HG03378 (cell line): ENCODE data around the gene ADAM12.

Experiments
- ATAC-seq: cut with Tn5 transposase; IDR thresholded peaks from one replicate; pipeline ENCODE4 v1.9.1; 2021; ENCODE audit warnings: mild to moderate bottlenecking, moderate library complexity; ENCODE audit not compliant: unreplicated experiment

ADAM12 gene

DNA sequence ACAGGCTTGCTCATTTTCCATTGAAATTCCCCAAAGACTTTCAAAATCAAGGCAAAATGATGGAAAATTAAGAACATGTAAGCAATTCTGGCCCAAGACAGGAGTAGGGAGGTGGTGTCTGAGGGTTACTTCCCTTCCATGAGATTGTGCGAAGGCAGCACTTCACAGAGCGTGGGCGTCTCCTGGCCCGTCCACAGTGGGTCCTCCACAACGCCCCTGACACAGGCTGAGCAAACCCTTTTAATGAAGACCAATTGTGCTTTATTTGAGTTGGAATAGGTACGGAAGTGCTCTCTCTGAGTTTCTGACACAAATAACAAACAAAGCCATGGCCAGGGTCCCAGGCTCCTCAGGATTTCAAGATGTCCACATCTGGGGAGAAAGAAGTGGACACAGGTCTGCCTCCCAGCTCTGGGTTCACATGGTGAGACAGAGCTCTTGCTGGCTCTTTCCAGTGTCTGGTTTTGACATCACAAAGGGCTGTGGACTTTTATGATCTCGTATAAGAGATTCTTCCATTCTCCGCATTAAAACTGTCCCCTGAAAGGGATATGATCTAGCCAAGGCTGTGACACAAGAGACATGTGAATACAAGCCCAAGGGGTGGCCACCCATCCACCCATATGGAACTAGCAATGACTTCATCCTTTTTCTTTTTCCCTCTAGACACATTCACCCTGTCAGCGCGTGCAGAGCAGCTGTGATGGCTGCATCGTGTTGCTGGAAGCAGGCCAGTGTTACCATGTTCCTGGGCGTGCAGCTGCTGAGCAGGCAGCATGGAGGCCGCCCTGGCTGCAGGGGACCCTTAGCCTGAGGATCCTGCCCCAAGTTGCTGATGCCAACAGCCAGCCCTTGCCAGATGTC is 145.6 kb downstream of the ADAM12 start:
- ATAC-seq: no peak

DNA sequence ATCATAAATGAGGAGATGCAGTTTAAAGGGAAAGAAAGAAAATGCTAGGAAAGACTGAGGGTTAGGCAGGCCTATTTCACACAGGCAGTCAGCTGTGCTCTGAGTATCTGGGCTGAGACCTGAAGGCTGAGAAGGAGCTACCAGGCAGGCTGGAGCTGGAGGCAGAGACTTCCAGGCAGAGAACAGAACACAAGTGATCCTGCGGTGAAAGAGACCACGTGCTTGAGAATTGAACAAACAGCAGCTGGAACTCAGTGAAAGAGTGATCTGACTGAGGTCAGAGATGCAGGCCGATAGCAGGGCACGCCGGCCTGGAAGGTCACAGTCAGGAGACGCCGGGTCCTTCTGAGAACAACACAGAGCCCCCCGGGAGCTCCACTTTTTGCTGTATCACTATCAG is 147.8 kb downstream of the ADAM12 start:
- no peak for ATAC-seq

DNA sequence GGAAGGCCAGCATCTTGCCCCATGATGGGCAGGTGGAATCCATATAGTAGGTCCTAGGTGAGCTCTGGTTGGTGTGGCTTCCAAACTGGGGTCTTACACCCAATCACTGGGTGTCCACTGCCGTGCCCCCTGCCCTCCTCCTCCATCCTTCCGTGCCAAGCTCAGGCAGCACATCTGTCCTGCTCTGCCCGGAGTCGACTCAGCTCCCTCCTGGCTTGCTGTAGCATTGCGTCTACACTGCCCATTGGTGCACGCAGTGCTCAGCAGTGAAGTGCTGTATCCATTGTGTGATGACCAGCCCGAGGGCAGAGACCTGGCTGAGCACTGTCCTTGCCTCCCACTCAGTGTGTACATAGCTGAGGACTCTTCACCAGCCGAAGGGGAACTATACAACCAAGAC is 148.4 kb downstream of the ADAM12 start:
- no peak for ATAC-seq

DNA sequence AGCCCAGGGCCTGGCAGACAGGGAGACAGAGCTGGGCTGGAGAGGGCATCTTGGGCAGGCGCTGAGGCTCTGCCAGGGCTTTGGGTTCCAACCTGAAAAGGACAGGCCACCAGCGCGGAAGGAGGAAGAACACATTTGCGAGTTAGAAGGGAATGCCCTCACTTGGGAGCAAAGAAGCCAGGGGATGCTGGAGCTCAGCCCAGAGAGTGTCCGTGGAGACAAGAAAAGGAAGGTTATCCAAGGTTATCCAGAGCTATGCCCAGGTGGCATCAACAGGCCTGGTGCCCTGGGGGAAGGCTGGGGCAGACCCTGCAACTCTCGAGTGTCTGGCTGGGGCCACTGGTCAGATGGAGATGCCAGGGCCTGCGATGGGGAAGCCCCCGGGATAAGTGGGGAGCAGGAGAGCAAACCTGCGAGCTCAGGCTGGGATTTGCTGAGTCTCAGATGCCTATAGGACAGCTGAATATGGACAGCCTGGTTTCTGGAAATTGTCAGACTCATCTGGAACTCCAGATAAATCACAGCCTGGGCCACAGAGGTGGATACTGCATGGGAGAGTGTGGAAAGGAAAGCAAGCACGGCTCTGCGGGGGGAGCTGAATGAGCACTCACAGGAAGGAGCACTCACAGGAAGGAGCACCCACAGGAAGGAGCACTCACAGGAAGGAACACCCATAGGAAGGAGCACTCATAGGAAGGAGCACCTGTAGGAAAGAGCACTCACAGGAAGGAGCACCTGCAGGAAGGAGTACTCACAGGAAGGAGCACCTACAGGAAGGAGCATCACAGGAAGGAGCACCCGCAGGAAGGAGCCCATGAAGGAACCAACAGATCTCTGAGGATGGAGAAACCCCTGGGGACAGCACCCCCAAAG is 152.1 kb downstream of the ADAM12 start:
- ATAC-seq: no peak

DNA sequence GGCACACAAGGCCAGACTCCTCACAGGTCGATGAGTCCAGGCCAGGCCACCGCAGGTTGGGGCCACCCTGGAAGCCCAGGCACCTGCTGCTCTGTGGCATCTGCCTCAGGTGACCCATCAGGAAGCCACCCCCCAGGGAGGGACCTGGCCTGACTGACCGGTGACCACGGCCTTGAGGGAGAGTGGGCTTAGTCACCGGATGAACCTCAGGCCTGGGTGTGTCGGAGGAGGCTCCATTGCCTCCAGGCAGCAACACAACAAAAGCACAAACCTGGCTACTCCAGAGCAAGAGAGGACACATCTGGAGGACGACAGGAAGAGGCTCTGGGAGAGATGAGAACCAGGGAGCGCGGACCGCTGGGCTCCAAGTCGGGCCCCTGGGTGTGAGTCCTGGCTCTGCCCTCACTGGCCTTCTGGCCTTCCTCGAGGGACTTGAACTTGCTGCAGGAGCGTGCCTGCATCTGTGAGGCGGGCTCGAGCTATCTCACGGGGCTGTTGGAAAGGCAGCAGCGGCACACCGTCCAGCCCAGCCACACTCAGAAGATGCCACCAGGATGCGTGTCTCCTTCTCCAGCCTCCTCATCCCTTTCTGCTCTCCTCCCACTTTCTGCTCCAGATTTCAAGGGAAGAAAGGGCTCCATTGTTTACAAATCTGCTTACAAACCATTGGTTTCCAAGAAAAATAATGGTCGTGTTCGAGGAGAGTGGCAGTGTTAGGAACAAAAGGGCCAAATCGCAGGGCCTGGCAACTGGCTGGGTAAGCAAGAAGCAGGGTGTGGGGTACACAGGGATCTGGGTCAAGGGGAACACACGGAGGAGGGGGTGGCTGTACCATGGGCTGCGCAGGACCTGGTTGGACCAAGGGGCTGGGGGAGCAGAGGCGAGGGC is 152.9 kb downstream of the ADAM12 start:
- no peak for ATAC-seq

DNA sequence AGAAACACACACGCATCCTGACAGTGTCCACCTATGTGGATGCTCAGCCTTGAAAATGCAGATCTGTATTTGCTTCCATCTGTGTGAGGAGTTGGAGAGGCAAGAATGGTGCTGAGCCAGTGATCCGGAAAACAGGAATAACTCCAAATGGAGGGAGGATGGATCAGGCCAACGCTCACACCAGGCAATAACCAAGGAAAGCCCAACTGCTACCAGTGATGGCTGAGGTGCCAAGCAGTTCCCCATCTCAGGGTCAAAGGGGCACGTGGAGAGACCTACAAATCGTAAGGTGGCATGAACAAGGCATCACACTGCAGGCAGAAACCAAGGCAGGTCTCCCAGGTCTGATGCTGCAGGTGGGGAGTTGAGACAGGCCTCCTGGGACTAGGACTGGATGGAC is 153.6 kb downstream of the ADAM12 start:
- ATAC-seq: no peak

DNA sequence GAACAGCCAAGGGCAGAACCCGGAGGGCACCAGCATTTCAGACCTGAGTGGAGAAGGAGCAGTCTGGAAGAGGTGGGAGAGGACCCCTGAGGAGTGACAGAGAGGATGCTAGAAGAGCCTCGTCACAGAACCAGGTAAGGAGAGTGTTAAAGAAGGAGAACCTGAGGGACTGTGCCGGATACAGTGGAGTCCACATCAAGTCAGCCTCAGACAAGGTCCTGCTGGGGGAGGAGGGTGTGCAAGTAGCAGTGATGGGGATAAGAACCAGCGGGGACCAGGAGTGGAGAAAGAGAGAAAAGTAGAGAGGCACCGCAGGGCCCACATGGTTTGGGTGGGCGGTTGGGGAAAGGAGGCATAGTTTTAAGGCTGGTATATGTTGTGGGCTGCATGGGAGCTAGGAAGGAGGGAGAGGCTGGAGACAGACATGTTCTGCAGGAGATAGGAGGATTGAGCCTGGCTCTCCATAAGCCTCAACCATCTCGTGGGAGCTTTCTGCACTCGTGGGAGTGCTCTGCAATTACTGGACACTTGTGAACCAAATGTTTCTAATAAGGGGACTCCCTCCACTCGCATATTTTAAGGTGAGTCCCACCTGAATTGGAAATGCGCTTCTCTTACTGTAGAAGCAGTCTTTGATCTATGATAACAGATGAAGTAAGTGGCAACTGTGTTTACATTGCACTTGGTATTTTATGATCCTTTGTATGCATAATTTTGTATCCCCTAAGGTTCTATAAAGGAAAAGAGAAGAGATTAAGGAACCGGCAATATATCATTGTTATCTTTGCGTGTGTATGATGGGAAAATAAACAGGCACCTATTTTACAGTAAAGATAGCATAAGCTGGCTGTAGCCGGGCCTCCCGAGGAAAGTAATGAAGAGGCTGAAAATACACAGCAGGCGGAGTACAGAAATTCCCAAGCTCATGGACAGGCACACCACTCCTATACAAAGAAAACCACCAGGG is 154.8 kb downstream of the ADAM12 start:
- no peak for ATAC-seq

DNA sequence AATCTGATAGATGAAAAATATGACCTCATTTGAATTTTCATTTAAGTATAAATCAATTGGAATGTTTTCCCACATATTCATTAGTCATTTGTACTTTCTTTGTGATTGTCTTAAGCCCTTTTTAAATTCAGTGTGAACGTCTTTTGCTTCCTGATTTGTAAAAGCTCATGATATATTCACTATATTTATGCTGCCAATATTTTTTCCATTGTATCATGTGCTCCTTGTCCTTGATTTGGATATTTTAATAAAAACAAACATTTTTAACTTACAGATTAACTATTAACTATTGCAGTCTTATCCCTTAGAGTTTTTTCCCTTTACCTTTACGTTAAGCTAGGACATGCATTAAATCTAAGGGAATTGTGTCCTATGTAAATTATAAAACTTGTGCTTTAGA is 157.7 kb downstream of the ADAM12 start:
- ATAC-seq: no peak

DNA sequence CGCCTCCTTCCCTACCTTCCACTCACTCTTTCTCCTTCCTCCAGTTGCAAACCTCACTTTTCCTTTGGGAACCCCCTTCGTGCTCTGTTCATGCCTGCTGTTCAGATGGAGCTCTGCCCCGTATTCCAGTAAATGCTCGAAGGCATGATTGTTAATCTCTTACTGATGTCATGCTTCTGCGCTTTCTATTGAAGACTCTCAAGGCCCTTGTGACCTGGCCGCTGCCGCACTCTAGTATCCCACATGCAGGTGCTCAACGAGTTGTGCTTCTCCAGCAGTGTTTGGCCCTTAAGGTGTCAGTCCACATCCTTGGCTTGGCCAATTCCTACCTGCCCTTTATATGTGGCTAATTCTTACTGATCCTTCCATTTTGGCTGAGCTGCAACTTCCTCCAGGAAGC is 158.6 kb downstream of the ADAM12 start:
- no peak for ATAC-seq

DNA sequence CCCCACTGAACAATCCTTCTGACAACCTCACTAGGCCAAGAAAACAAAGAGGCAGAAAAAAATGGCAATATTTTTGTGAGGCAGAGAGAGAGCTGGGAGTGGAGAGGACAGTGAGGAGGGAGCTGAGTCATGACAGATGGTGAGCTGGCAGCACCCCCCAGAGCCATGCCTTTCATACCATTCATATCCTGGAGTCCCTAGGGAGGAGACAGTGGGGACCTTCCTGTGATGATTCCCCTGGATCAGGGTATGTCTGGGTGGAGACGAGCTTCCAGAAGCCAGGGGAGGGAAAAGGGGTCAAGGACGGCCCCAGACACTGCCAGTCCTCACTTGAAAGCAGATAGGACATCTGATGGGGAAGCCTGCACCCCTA is 160.5 kb downstream of the ADAM12 start:
- no peak for ATAC-seq

DNA sequence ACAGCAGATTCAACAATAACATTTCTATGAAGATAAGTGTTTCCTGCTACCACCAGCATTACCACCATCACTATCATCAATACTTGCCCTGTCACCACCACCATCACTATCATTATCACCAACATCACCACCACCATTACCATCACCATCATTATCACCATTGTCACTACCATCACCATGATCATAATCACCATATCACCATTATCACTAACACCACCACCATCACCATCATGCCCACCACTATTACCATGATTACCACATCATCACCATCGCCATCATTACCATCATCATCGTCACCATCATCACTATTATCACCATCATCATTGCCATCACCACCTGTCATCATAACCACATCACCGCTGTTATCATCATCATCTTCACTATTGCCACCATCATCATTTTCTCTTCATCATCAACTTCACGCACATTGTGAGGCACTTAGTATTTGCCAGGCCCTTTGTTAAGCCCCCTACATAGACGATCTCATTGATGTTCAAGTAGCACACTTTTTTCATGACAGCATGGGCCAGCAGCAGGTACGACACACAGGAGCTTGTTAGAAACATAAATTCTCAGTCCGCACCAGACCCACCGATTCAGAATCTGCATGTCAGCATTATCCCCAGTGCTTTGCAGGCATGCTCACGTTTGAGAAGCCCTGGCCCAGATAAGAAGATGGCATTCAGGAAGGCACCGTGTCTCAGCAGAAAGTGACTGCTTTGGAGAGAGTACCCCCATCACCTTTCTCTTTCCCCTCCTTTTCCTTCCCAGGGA is 161.1 kb downstream of the ADAM12 start:
- no peak for ATAC-seq

DNA sequence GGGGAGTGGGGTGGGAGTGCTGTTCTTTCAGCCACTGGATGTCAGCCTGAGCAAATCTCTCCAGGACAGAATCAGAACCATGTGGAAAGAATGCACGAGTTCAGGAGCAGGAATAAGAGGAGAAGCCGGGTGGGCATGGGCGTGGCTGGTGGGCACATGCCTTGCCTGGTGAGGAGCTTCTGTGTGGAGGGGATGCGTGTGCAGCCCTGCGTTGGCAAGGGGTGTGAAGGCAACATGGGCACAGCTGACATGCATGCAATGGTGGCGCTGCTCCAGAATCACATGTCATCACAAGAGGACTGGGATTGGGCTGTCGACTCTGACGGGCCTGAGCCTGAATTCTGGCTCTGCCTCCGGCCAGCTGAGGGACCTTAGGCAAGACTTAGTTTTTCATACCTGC is 162.1 kb downstream of the ADAM12 start:
- no peak for ATAC-seq

DNA sequence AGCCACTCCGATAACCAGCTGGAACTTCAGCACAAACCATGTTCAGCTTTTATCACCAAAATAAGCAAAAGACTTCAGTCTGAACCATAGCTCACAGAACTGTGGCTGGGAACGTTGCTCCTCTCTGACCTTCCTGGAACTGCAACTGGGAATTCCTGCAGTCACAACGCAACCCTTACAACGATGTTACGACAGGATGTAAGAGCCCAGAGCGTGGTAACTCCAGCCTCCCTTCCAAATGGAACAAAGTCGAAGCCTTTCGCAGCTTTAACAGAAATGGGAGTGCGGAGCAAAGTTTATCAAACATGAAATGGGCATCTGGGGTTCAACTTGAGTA is 162.6 kb downstream of the ADAM12 start:
- ATAC-seq: no peak

DNA sequence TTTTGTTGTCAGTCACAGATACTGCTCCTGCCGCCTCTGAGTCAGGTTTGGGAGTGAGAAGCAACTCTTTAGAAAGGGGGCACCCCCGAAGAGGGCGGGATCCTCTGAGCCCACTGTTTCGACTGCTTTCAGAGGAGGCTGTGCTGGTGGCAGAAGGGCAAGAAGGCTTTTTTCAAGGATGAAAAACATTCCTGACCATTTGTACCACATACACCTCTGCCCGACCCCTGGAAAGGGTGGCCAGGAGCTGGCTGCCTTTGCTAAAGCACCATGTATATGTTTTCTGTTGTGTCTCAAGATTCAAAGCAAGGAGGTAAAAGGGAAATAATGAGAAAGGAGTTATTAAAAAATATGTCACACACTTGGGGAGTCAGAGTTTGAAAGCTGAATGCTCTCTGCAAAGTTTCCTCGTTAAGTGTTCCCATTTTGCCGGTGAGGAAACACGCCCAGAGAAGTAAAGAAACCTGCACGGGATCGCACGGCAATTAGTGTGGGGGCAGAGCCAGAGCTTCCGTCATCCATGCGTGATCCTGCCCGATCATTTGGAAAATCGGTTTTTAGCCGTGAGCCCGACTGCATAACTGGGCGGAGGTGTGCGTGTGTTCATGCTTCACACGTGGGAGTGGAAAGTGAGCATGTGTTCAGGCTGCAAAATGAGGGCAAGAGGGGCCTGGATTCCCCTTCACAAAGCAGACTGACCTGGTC is 163.2 kb downstream of the ADAM12 start:
- no peak for ATAC-seq

DNA sequence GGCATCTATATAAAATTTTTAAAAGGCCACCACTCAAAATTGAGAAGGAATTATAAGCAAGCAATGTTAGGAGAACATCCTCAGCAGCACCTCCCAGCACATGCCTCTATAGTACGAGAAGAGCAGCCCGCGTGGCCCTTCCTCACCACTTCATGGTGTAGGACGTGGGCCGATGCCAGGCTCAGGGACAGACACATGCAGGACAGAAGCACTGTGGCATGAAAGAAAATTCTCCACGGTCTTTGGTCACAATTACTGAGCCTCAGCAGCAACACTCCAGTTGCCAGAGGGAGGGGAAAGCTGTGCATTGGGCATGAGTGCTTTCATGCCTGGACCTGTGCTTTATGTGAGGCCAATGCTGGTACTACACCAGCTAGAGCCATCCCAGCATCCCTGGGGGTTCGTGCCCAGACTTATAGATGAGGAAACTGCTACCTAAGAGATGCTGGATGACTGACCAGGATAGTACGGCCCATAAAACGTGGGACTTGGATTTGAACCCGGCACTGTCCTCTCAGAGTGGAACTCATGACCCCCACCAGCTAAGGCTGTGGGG is 164.7 kb downstream of the ADAM12 start:
- no peak for ATAC-seq

DNA sequence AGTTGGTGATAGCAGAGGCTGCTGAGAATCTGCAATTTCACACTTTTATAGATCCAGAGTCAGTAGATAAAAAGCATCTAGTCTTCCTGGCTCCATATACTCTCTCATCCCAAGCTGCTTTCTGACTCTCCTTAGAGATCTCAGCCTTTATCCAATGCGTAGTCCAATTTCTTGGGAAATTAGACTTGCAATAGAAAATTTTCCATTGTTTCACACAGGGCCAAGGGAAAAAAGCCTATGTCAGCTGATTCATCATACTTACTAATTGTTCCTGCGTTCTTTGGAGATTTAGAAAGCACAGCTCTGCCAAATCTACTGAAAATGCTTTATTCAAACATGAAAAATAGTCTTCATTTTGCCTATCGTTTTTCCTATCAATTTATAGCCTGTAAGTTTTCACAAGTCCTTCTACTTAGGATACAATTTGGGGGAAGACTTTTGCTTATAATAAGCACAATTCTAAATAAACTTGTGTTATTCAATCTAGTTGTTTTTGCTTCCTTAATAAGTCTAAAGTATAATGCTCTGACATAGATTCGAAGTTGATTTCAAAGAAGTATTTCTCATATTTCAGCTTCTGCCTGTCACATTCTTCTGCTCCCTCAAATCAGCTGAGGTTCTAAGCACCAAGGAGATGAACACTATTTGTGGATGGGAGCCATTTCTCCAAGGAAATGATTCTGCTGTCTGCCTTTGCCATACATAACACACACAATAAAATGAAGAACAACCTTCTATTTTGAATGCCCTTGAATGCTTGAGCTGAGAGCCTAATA is 165.4 kb downstream of the ADAM12 start:
- no peak for ATAC-seq

DNA sequence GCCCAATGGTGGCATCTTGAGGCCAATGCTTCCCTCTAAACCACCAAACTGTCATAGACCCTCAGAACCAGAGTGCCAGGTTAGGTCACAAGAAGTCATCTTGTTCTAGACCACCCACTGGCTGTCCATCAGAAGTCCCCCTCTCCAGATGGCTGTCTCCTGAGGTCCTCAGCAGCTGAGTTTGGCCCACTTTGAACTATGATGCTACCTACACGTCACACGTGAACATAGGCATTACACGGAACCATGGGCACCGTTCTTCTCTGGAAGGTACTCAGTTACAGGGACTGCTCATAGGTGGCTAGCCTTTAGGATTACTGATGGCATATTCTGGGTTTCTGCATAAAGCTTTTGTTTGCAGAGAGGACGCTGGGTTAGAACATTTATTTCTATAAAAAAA is 166.4 kb downstream of the ADAM12 start:
- no peak for ATAC-seq
